ENCODE results near the gene ATP8B2. TPM values are rescaled to one million over a fixed set of nuclear protein-coding genes. Genes with fewer than 3 reads are reported as not detected.

The ATP8B2 gene
- total and polyA plus RNA-seq, 10 of the 15 experiments (the other 5 are each of a cell fraction or from before 2014, with no cell fraction given) = 0.44 to 61.8 (median 15.0) TPM

- TF ChIP-seq, protein P1, sequence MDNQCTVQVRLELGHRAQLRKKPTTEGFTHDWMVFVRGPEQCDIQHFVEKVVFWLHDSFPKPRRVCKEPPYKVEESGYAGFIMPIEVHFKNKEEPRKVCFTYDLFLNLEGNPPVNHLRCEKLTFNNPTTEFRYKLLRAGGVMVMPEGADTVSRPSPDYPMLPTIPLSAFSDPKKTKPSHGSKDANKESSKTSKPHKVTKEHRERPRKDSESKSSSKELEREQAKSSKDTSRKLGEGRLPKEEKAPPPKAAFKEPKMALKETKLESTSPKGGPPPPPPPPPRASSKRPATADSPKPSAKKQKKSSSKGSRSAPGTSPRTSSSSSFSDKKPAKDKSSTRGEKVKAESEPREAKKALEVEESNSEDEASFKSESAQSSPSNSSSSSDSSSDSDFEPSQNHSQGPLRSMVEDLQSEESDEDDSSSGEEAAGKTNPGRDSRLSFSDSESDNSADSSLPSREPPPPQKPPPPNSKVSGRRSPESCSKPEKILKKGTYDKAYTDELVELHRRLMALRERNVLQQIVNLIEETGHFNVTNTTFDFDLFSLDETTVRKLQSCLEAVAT (IDR thresholded peaks at IDR 0.05) = 0 out of 2 replicates have a peak, but pooled peaks have one; percentile 34
- TF ChIP-seq IKZF1 (conservative IDR thresholded peaks at IDR 0.05) (peak; percentile 50; the same call in 1 of the 2 replicates), NFYB (IDR thresholded peaks at IDR 0.05; ENCODE audit: insufficient read depth, low read depth, low read length) (no peak), ZBTB40 (IDR thresholded peaks at IDR 0.05; ENCODE audit: borderline replicate concordance) (no peak), ZNF207 (IDR thresholded peaks at IDR 0.05; ENCODE audit: borderline replicate concordance) (no peak), ATF7 (IDR thresholded peaks at IDR 0.05; ENCODE audit: low read depth) (no peak), MEF2B (IDR thresholded peaks at IDR 0.05; ENCODE audit: partially characterized antibody, poor library complexity, severe bottlenecking) (peak; percentile 36), RAD51 (IDR thresholded peaks at IDR 0.05) (no peak), PML (IDR thresholded peaks at IDR 0.05; ENCODE audit: low read length) (no peak), SUZ12 (IDR thresholded peaks at IDR 0.05; ENCODE audit: unreplicated experiment) (no peak), RCOR1 (conservative IDR thresholded peaks at IDR 0.05; ENCODE audit: low read depth, low read length) (no peak), POLR2AphosphoS5 (IDR thresholded peaks at IDR 0.05; ENCODE audit: low read length) (no peak), CTCF (IDR thresholded peaks at IDR 0.05 in 2 of 3, conservative IDR thresholded peaks at IDR 0.05 in 1 of 3; ENCODE audit: control insufficient read depth in 2 of 3, extremely low read depth in 1 of 3, insufficient read depth in 1 of 3, low read depth in 3 of 3, low read length in 3 of 3) (peak; percentile 92 to 94 (median 92)), CHD4 (IDR thresholded peaks at IDR 0.05) (no peak), JUND (IDR thresholded peaks at IDR 0.05; ENCODE audit: low read depth, low read length) (no peak), PAX8 (IDR thresholded peaks at IDR 0.05) (no peak), SREBF1 (IDR thresholded peaks at IDR 0.05; ENCODE audit: low read length) (no peak)
- TF ChIP-seq, protein P2, sequence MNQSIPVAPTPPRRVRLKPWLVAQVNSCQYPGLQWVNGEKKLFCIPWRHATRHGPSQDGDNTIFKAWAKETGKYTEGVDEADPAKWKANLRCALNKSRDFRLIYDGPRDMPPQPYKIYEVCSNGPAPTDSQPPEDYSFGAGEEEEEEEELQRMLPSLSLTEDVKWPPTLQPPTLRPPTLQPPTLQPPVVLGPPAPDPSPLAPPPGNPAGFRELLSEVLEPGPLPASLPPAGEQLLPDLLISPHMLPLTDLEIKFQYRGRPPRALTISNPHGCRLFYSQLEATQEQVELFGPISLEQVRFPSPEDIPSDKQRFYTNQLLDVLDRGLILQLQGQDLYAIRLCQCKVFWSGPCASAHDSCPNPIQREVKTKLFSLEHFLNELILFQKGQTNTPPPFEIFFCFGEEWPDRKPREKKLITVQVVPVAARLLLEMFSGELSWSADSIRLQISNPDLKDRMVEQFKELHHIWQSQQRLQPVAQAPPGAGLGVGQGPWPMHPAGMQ (IDR thresholded peaks at IDR 0.05; ENCODE audit: borderline replicate concordance) = no peak
- TF ChIP-seq, protein P3, sequence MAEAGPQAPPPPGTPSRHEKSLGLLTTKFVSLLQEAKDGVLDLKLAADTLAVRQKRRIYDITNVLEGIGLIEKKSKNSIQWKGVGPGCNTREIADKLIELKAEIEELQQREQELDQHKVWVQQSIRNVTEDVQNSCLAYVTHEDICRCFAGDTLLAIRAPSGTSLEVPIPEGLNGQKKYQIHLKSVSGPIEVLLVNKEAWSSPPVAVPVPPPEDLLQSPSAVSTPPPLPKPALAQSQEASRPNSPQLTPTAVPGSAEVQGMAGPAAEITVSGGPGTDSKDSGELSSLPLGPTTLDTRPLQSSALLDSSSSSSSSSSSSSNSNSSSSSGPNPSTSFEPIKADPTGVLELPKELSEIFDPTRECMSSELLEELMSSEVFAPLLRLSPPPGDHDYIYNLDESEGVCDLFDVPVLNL (IDR thresholded peaks at IDR 0.05; ENCODE audit: low read depth, low read length) = no peak
Observed at GRCh38 chr1:154324669-154325582, at the start of gene ATP8B2 (continued).
